Gastroesophageal sphincter (tissue), 4 donors: ENCODE measurements around the gene FBXO15. TPM values are rescaled to one million over a fixed set of nuclear protein-coding genes. Genes with fewer than 3 reads are reported as not detected.

ENCODE experiments used
- ATAC-seq: fragments of 150-250 bp; one replicate; pipeline ENCODE4 v1.9.1; 2016; ENCODE audit warnings: mild to moderate bottlenecking, moderate library complexity
- H3K27ac ChIP-seq, 4 donors: fragments of 200-600 bp; sonication (generic) in 3 of 4; 1 replicate in 3 of 4; 2 replicates in 1 of 4; pipeline ENCODE4 v1.5.1; 2016 to 2019
- H3K27me3 ChIP-seq: fragments of 200-600 bp; sonication (generic); one replicate; pipeline ENCODE4 v1.5.1; 2019
- H3K36me3 ChIP-seq, 2 donors: fragments of 200-600 bp; sonication (generic); one replicate each; pipeline ENCODE4 v1.5.1; 2019; ENCODE audit warnings: control low read depth in 1 of 2
- H3K4me1 ChIP-seq, 3 donors: fragments of 200-600 bp; sonication (generic); 1 replicate in 2 of 3; 2 replicates in 1 of 3; pipeline ENCODE4 v1.5.1; 2016 to 2019; ENCODE audit warnings: control low read depth in 2 of 3
- H3K4me3 ChIP-seq, 2 donors: fragments of 200-600 bp; sonication (generic); one replicate each; pipeline ENCODE4 v1.5.1; 2019; ENCODE audit warnings: mild to moderate bottlenecking in 1 of 2, moderate library complexity in 1 of 2
- H3K9me3 ChIP-seq, 3 donors: fragments of 200-600 bp; sonication (generic); one replicate each; pipeline ENCODE4 v1.5.1; 2017 to 2019; ENCODE audit warnings: control low read depth in 2 of 3
- CTCF ChIP-seq, 4 experiments: fragments of 200-600 bp in 2 of 4; fragments of 450-650 bp in 2 of 4; sonication (generic) in 1 of 4; IDR thresholded peaks; one replicate each; pipeline ENCODE4 v1.5.1; 2017 to 2019; ENCODE audit warnings: antibody characterized with exemption in 4 of 4, mild to moderate bottlenecking in 2 of 4, moderate library complexity in 2 of 4
- EP300 ChIP-seq: sonication (generic); formaldehyde crosslinking; IDR thresholded peaks from one replicate; pipeline ENCODE4 v1.6.1; 2017; ENCODE audit warnings: antibody characterized with exemption, mild to moderate bottlenecking
- POLR2A ChIP-seq, 2 donors: fragments of 450-650 bp; IDR thresholded peaks; one replicate each; pipeline ENCODE4 v1.6.1; 2017; ENCODE audit warnings: antibody characterized with exemption in 2 of 2, mild to moderate bottlenecking in 2 of 2, moderate library complexity in 1 of 2
- POLR2AphosphoS5 ChIP-seq: sonication (generic); formaldehyde crosslinking; IDR thresholded peaks from one replicate; pipeline ENCODE4 v1.6.1; 2017; ENCODE audit warnings: antibody characterized with exemption
- WGBS, 2 donors: methylation state at CpG; one replicate each; pipeline ENCODE4 v1.1.5; 2018; ENCODE audit warnings: low coverage in 1 of 2; 5-methylcytosine and 5-hydroxymethylcytosine counted together
- total RNA-seq, 4 donors: library from RNA; depleted of rRNA; stranded (reverse); fragments of >200 nt; gene quantifications; one replicate each; pipeline ENCODE4 v1.1.0, GENCODE V29; 2016

FBXO15 gene
- total RNA-seq, 4 donors from 2014 or later: 0.27 TPM; not detected in 3

- ATAC-seq: no peak
- TF ChIP-seq POLR2A (IDR thresholded peaks at IDR 0.05): no peak
- no peak for TF ChIP-seq CTCF (IDR thresholded peaks at IDR 0.05)
- no peak for TF ChIP-seq EP300
- TF ChIP-seq POLR2AphosphoS5: peak; percentile 58
- H3K9me3 ChIP-seq: no peaks in the 10 kb centered on the region
- 12 to 39% methylated on average over 3 of the region's 3 CpGs for WGBS, 2 donors
- H3K4me1 ChIP-seq: peaks cover 5 to 39% (median 27%) of the 10 kb centered on the region in 3 donors
- H3K27me3 ChIP-seq: no peaks in the 10 kb centered on the region
- peak overlapping the region in 1 of 2 donors; percentile 64 for H3K4me3 ChIP-seq
- H3K36me3 ChIP-seq: peaks cover 0 to 15% of the 10 kb centered on the region in 2 donors
- H3K27ac ChIP-seq: peak overlapping the region in 3 of 4 donors; percentile 95 to 99 (median 96)
Measured at GRCh38 chr18:74146756-74147155, 878 bp downstream of the FBXO15 start.

GRCh38 chr18:74142252-74142651, 5.4 kb downstream of the FBXO15 start:
- ATAC-seq: no peak
- 50 to 53% methylated on average over 2 of the region's 2 CpGs for WGBS, 2 donors
- Histone ChIP-seq H3K4me1 (peaks cover 0 to 6% (median 1%) of the 10 kb centered on the region in 3 donors), H3K27ac (no peak overlapping the region), H3K9me3 (no peaks in the 10 kb centered on the region), H3K36me3 (no peaks in the 10 kb centered on the region), H3K27me3 (peaks cover 12% of the 10 kb centered on the region), H3K4me3 (no peak overlapping the region)
- TF ChIP-seq EP300: no peak
- TF ChIP-seq POLR2AphosphoS5: no peak
- no peak for TF ChIP-seq POLR2A (IDR thresholded peaks at IDR 0.05)
- no peak for TF ChIP-seq CTCF (IDR thresholded peaks at IDR 0.05)

GRCh38 chr18:74141667-74142066, 6.0 kb downstream of the FBXO15 start:
- H3K4me3 ChIP-seq: no peak overlapping the region
- H3K27me3 ChIP-seq: peaks cover 12% of the 10 kb centered on the region
- no peaks in the 10 kb centered on the region for H3K36me3 ChIP-seq
- 86% methylated on average over 1 of the region's 2 CpGs; no CpG with 5 or more reads in 1 of the 2 donors for WGBS, 2 donors
- peaks cover 0 to under 1% (median 0%) of the 10 kb centered on the region in 3 donors for H3K4me1 ChIP-seq
- no peaks in the 10 kb centered on the region for H3K9me3 ChIP-seq
- no peak for ATAC-seq
- TF ChIP-seq EP300 (no peak), POLR2A (IDR thresholded peaks at IDR 0.05) (no peak), CTCF (IDR thresholded peaks at IDR 0.05) (no peak), POLR2AphosphoS5 (no peak)
- H3K27ac ChIP-seq: no peak overlapping the region

GRCh38 chr18:74140582-74140981, 7.1 kb downstream of the FBXO15 start:
- WGBS, 2 donors: 67 to 100% methylated on average over 1 of the region's 1 CpG
- no peak overlapping the region for H3K4me3 ChIP-seq
- no peaks in the 10 kb centered on the region for H3K4me1 ChIP-seq
- no peak overlapping the region for H3K27ac ChIP-seq
- no peaks in the 10 kb centered on the region for H3K9me3 ChIP-seq
- TF ChIP-seq EP300: no peak
- no peaks in the 10 kb centered on the region for H3K36me3 ChIP-seq
- peaks cover 17% of the 10 kb centered on the region for H3K27me3 ChIP-seq
- ATAC-seq: no peak

- H3K27ac ChIP-seq: no peak overlapping the region
- H3K4me1 ChIP-seq: no peaks in the 10 kb centered on the region
- TF ChIP-seq POLR2A (IDR thresholded peaks at IDR 0.05) (no peak), CTCF (IDR thresholded peaks at IDR 0.05) (no peak), POLR2AphosphoS5 (no peak), EP300 (no peak)
- no peak overlapping the region for H3K4me3 ChIP-seq
- H3K36me3 ChIP-seq: no peaks in the 10 kb centered on the region
- no peak for ATAC-seq
- no peaks in the 10 kb centered on the region for H3K9me3 ChIP-seq
- H3K27me3 ChIP-seq: peaks cover 17% of the 10 kb centered on the region
- WGBS, 2 donors: 45 to 50% methylated on average over 3 of the region's 3 CpGs
Measured at GRCh38 chr18:74139888-74140287, 7.7 kb downstream of the FBXO15 start.
